Measurements from ENCODE around the gene NCOA5. TPM values are rescaled to one million over a fixed set of nuclear protein-coding genes. Genes with fewer than 3 reads are reported as not detected.

Gene NCOA5
- total and polyA plus RNA-seq, 9 of the 15 experiments (the other 6 are each of a cell fraction or from before 2014, with no cell fraction given) = 3.9 to 22.8 (median 13.8) TPM

- TF ChIP-seq RB1 (IDR thresholded peaks at IDR 0.05; ENCODE audit: low read depth) (peak; percentile 95), PRPF4 (IDR thresholded peaks at IDR 0.05; ENCODE audit: insufficient read depth, low read depth, low read length, poor library complexity, severe bottlenecking) (no peak), BCLAF1 (IDR thresholded peaks at IDR 0.05; ENCODE audit: borderline replicate concordance in 1 of 2, control insufficient read depth in 1 of 2, low read depth in 2 of 2, low read length in 1 of 2) (no peak), FUS (optimal IDR thresholded peaks at IDR 0.05; ENCODE audit: low read depth, low read length) (peak; percentile 93), TEAD1 (CRISPR knock-in tag; IDR thresholded peaks at IDR 0.05) (peak in 1 of 2 experiments; percentile 94; a peak in 2 of 4 replicates), MXD1 (CRISPR knock-in tag; IDR thresholded peaks at IDR 0.05; ENCODE audit: borderline replicate concordance, poor library complexity, severe bottlenecking) (no peak), ZNF174 (CRISPR knock-in tag; IDR thresholded peaks at IDR 0.05) (no peak), CREB3 (tag; conservative IDR thresholded peaks at IDR 0.05; ENCODE audit: low read depth) (peak; percentile 83), TCF7L2 (IDR thresholded peaks at IDR 0.05; ENCODE audit: low read depth, low read length) (no peak), CEBPZ (IDR thresholded peaks at IDR 0.05; ENCODE audit: borderline replicate concordance, low read depth, low read length) (no peak), SIN3B (IDR thresholded peaks at IDR 0.05; ENCODE audit: low read depth) (peak; percentile 81), NR2C2 (CRISPR knock-in tag; IDR thresholded peaks at IDR 0.05) (peak; percentile 88), NR2C2 (tag; IDR thresholded peaks at IDR 0.05) (peak; percentile 95), ZBTB12 (CRISPR knock-in tag; IDR thresholded peaks at IDR 0.05) (no peak)
Measured at GRCh38 chr20:46089417-46090388, at the start of gene NCOA5 (continued).
